HG02870 (cell line): ENCODE data around the gene CDH4.

Experiments used
- ATAC-seq: cut with Tn5 transposase; IDR thresholded peaks from one replicate; pipeline ENCODE4 v1.9.1; 2021; ENCODE audit warnings: mild to moderate bottlenecking, moderate library complexity; ENCODE audit not compliant: unreplicated experiment

CDH4 gene

GRCh38 chr20:61281286-61281795 lies 29.3 kb downstream of the CDH4 start:
- no peak for ATAC-seq

GRCh38 chr20:61284752-61285151 lies 32.7 kb downstream of the CDH4 start:
- ATAC-seq = no peak

GRCh38 chr20:61285152-61285645 lies 33.1 kb downstream of the CDH4 start:
- ATAC-seq = no peak

- no peak for ATAC-seq
Measured at GRCh38 chr20:61285691-61286090, 33.6 kb downstream of the CDH4 start.

- no peak for ATAC-seq
Measured at GRCh38 chr20:61287583-61288275, 35.7 kb downstream of the CDH4 start.

- no peak for ATAC-seq
Measured at GRCh38 chr20:61288331-61288784, 36.3 kb downstream of the CDH4 start.

- no peak for ATAC-seq
Measured at GRCh38 chr20:61289166-61289565, 37.1 kb downstream of the CDH4 start.

GRCh38 chr20:61290721-61291120 lies 38.7 kb downstream of the CDH4 start:
- ATAC-seq = no peak

- ATAC-seq = no peak
Measured at GRCh38 chr20:61291166-61291829, 39.2 kb downstream of the CDH4 start.

- ATAC-seq = no peak
Measured at GRCh38 chr20:61292391-61292790, 40.3 kb downstream of the CDH4 start.

GRCh38 chr20:61292821-61293612 lies 41.0 kb downstream of the CDH4 start:
- ATAC-seq = no peak

GRCh38 chr20:61293951-61294350 lies 41.9 kb downstream of the CDH4 start:
- ATAC-seq = no peak

- no peak for ATAC-seq
Measured at GRCh38 chr20:61295249-61295648, 43.2 kb downstream of the CDH4 start.

- no peak for ATAC-seq
Measured at GRCh38 chr20:61295682-61296628, 43.9 kb downstream of the CDH4 start.

- no peak for ATAC-seq
Measured at GRCh38 chr20:61296629-61297019, 44.6 kb downstream of the CDH4 start.

- no peak for ATAC-seq
Measured at GRCh38 chr20:61297491-61297890, 45.4 kb downstream of the CDH4 start.

- no peak for ATAC-seq
Measured at GRCh38 chr20:61297986-61298385, 45.9 kb downstream of the CDH4 start.

- no peak for ATAC-seq
Measured at GRCh38 chr20:61298661-61299060, 46.6 kb downstream of the CDH4 start.

GRCh38 chr20:61299104-61299503 lies 47.0 kb downstream of the CDH4 start:
- ATAC-seq = no peak

- no peak for ATAC-seq
Measured at GRCh38 chr20:61299618-61300017, 47.6 kb downstream of the CDH4 start.
